Esophagus muscularis mucosa (tissue), 4 donors: ENCODE results near the gene MAPK7. TPM values are rescaled to one million over a fixed set of nuclear protein-coding genes. Genes with fewer than 3 reads are reported as not detected.

Source experiments
- DNase-seq: peaks from one replicate; pipeline ENCODE4 v3.0.0-alpha.2; 2017; ENCODE audit errors: extremely low spot score
- H3K27ac ChIP-seq, 4 donors: fragments of 200-600 bp; sonication (generic); replicated peaks in 1 of 4; 1 replicate in 3 of 4; 2 replicates in 1 of 4; pipeline ENCODE4 v1.5.1; 2016 to 2019; ENCODE audit warnings: mild to moderate bottlenecking in 1 of 4
- H3K27me3 ChIP-seq, 4 donors: fragments of 200-600 bp; sonication (generic); one replicate each; pipeline versions ENCODE4 v1.5.1 to v1.6.0; 2016 to 2019
- H3K36me3 ChIP-seq, 4 donors: fragments of 200-600 bp; sonication (generic); one replicate each; pipeline ENCODE4 v1.5.1; 2016 to 2019
- H3K4me1 ChIP-seq, 4 donors: fragments of 200-600 bp; sonication (generic); one replicate each; pipeline ENCODE4 v1.5.1; 2016 to 2019
- H3K4me3 ChIP-seq, 4 donors: fragments of 200-600 bp; sonication (generic); 1 replicate in 2 of 4; 2 replicates in 2 of 4; pipeline ENCODE4 v1.5.1; 2016 to 2019; ENCODE audit warnings: mild to moderate bottlenecking in 4 of 4, moderate library complexity in 1 of 4
- H3K9me3 ChIP-seq, 4 donors: fragments of 200-600 bp; sonication (generic); 1 replicate in 3 of 4; 2 replicates in 1 of 4; pipeline ENCODE4 v1.5.1; 2016 to 2019
- EP300 ChIP-seq: sonication (generic); formaldehyde crosslinking; IDR thresholded peaks from one replicate; pipeline ENCODE4 v1.6.1; 2017; ENCODE audit warnings: antibody characterized with exemption
- POLR2A ChIP-seq: fragments of 450-650 bp; IDR thresholded peaks from one replicate; pipeline ENCODE4 v1.6.1; 2017; ENCODE audit warnings: antibody characterized with exemption, moderate library complexity, mild to moderate bottlenecking, low read depth
- POLR2AphosphoS5 ChIP-seq, 2 donors: sonication (generic); formaldehyde crosslinking; IDR thresholded peaks; one replicate each; pipeline ENCODE4 v1.6.1; 2017; ENCODE audit warnings: antibody characterized with exemption in 2 of 2
- WGBS: methylation state at CpG from one replicate; pipeline ENCODE4 v1.1.5; 2018; 5-methylcytosine and 5-hydroxymethylcytosine counted together
- intact Hi-C: fragments of 100-400 bp; cut with DNase I; formaldehyde crosslinking; loops from one replicate; pipeline ENCODE4 v1.15.1; 2023
- total RNA-seq, 4 donors: library from RNA; depleted of rRNA; stranded (reverse); fragments of >200 nt; gene quantifications; one replicate each; pipeline versions ENCODE4 v1.1.0 to v1.2.1, GENCODE V29; 2016
- TF ChIP-seq, protein P1 (sequence below), 3 experiments: fragments of 200-600 bp in 2 of 3; fragments of 450-650 bp in 1 of 3; sonication (generic) in 2 of 3; IDR thresholded peaks; one replicate each; pipeline ENCODE4 v1.5.1; 2017 to 2019; ENCODE audit warnings: antibody characterized with exemption in 3 of 3, mild to moderate bottlenecking in 2 of 3, moderate library complexity in 1 of 3

The MAPK7 gene
- total RNA-seq, 4 donors from 2014 or later, result 26.3 to 41.4 (median 33.2) TPM

DNA sequence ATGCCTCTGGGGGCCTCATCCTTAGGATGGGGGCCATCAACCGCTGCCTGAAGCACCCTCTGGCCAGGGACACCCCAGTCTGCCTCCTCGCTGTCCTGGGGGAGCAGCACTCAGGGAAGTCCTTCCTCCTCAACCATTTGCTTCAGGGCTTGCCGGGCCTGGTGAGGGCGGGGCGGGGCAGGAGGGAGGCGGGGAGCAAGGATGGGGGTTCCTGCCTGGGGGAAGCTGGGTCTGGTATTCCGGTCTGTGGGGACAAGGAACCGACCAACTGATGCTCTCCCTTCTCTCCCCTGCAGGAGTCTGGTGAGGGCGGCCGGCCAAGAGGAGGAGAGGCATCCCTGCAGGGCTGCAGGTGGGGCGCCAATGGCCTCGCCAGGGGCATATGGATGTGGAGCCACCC, 34.7 kb downstream of the MAPK7 start:
- DNase-seq, result no peak
- no peak overlapping the region for H3K27ac ChIP-seq
- H3K4me1 ChIP-seq, result peaks cover 4 to 26% (median 17%) of the 10 kb centered on the region in 4 donors
- no peaks in the 10 kb centered on the region for H3K27me3 ChIP-seq
- TF ChIP-seq POLR2AphosphoS5 (IDR thresholded peaks at IDR 0.05), result no peak
- no peak for TF ChIP-seq EP300
- TF ChIP-seq, protein P1, sequence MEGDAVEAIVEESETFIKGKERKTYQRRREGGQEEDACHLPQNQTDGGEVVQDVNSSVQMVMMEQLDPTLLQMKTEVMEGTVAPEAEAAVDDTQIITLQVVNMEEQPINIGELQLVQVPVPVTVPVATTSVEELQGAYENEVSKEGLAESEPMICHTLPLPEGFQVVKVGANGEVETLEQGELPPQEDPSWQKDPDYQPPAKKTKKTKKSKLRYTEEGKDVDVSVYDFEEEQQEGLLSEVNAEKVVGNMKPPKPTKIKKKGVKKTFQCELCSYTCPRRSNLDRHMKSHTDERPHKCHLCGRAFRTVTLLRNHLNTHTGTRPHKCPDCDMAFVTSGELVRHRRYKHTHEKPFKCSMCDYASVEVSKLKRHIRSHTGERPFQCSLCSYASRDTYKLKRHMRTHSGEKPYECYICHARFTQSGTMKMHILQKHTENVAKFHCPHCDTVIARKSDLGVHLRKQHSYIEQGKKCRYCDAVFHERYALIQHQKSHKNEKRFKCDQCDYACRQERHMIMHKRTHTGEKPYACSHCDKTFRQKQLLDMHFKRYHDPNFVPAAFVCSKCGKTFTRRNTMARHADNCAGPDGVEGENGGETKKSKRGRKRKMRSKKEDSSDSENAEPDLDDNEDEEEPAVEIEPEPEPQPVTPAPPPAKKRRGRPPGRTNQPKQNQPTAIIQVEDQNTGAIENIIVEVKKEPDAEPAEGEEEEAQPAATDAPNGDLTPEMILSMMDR (IDR thresholded peaks at IDR 0.05), result no peak
- no peak for TF ChIP-seq POLR2A
- intact Hi-C loops, result no loop called here
- no peaks in the 10 kb centered on the region for H3K9me3 ChIP-seq
- 93% methylated on average over 11 of the region's 12 CpGs for WGBS
- no peaks in the 10 kb centered on the region for H3K36me3 ChIP-seq
- H3K4me3 ChIP-seq, result no peak overlapping the region

DNA sequence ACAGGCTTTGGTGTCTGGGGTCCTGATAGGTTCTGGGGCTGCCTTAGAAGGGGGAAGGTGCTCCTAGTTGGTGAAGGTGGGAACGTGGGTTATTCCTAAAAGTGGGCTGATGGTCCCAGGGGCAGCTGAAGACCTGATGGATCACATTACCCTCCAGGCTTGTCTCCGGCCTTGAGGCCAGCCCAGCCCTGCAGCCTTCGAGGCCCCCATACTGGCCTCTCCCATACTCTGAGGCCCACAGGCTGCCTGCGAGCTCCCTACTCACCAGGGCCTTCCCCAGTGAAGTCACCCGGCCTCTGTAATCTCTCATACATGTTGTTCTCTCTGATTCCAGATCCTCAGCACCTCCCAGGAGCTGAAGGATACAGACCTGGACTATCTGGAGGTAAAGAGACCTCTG, 35.5 kb downstream of the MAPK7 start:
- whole genome bisulfite sequencing, result 92% methylated on average over 3 of the region's 5 CpGs
- Histone ChIP-seq H3K27ac (no peak overlapping the region), H3K27me3 (no peaks in the 10 kb centered on the region), H3K9me3 (no peaks in the 10 kb centered on the region), H3K36me3 (no peaks in the 10 kb centered on the region), H3K4me3 (no peak overlapping the region), H3K4me1 (peaks cover 4 to 29% (median 17%) of the 10 kb centered on the region in 4 donors)
- no peak for DNase-seq
- TF ChIP-seq POLR2AphosphoS5 (IDR thresholded peaks at IDR 0.05), result no peak
- TF ChIP-seq, protein P1 (IDR thresholded peaks at IDR 0.05), result no peak
- no peak for TF ChIP-seq POLR2A
- no peak for TF ChIP-seq EP300
- intact Hi-C loops, result no loop called here

DNA sequence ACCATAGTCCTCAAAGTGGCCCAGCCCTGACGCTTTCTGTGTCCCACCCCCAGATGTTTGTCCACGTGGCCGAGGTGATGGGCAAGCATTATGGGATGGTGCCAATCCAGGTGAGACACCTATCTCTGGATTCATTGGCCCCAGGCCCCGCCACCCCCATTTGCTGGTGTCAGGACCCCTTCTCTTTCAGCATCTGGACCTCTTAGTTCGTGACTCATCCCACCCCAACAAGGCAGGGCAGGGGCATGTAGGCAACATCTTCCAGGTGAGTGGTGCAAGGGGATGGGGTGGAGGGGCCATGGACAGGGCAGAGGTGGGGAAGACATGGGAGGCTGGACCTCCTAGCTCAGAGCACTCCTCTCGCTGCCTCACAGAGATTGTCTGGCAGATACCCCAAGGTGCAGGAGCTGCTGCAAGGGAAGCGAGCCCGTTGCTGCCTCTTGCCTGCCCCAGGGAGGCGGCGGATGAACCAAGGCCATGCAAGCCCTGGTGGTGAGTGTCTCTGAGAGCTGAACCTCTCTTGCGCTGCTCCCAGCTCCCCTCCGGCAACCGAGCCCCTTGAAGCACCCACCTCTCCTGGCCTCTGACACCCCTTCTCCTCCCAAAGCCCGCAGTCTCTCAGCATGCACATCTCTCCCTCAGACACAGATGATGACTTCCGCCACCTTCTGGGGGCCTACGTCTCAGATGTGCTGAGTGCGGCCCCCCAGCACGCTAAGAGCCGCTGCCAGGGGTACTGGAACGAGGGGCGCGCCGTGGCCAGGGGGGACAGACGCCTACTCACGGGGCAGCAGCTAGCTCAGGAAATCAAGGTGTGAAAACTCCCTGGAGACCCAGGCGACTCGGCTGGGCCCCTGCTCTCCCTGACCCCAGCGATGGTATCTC, 36.3 kb downstream of the MAPK7 start:
- intact Hi-C loops, result no loop called here
- Histone ChIP-seq H3K27me3 (no peaks in the 10 kb centered on the region), H3K4me3 (no peak overlapping the region), H3K36me3 (no peaks in the 10 kb centered on the region), H3K9me3 (no peaks in the 10 kb centered on the region), H3K27ac (no peak overlapping the region), H3K4me1 (peaks cover 4 to 29% (median 17%) of the 10 kb centered on the region in 4 donors)
- DNase-seq, result no peak
- WGBS, result 94% methylated on average over 21 of the region's 28 CpGs
- TF ChIP-seq POLR2A (no peak), EP300 (no peak), POLR2AphosphoS5 (IDR thresholded peaks at IDR 0.05) (no peak)
- TF ChIP-seq, protein P1 (IDR thresholded peaks at IDR 0.05), result no peak

DNA sequence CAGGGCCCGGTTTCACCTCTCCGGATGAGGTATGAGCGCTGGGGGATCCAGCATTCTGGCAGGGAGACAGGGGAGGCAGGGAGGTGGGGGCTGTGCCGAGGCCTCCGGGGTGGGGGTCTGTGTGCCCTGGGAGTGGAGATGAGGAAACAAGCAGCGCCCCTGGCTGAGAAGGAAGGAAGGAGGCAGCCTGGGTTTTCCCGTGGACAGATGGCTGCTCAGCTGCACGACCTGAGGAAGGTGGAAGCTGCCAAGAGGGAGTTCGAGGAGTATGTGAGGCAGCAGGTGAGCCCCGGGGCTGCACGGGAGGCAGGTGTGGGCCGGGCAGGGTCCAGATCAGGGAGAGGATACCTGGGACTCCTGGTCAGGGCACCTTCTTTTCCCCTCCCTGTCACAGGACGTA, 37.0 kb downstream of the MAPK7 start:
- WGBS, result 87% methylated on average over 13 of the region's 13 CpGs
- Histone ChIP-seq H3K27ac (no peak overlapping the region), H3K27me3 (no peaks in the 10 kb centered on the region), H3K4me3 (no peak overlapping the region), H3K4me1 (peaks cover 4 to 29% (median 17%) of the 10 kb centered on the region in 4 donors), H3K9me3 (no peaks in the 10 kb centered on the region), H3K36me3 (no peaks in the 10 kb centered on the region)
- TF ChIP-seq POLR2A (no peak), POLR2AphosphoS5 (IDR thresholded peaks at IDR 0.05) (no peak), EP300 (no peak)
- TF ChIP-seq, protein P1 (IDR thresholded peaks at IDR 0.05), result no peak
- intact Hi-C loops, result no loop called here
- DNase-seq, result no peak
